ENCODE measurements around the gene SPTSSB.

- no peak for TF ChIP-seq CTCF (IDR thresholded peaks at IDR 0.05)
- no peak for TF ChIP-seq POLR2A (IDR thresholded peaks at IDR 0.05)
These were observed 44.4 kb upstream of the SPTSSB start for GRCh38 chr3:161415506-161416231.

All from lower leg skin (tissue), 3 donors.